Measurements from ENCODE around the gene SERPINA12. TPM values are rescaled to one million over a fixed set of nuclear protein-coding genes. Genes with fewer than 3 reads are reported as not detected.

SERPINA12 gene
- total and polyA plus RNA-seq, 10 of the 15 experiments (the other 5 are each of a cell fraction or from before 2014, with no cell fraction given), result not detected

- TF ChIP-seq ZNF592 (IDR thresholded peaks at IDR 0.05) (no peak), IRF5 (IDR thresholded peaks at IDR 0.05; ENCODE audit: borderline replicate concordance) (no peak), ZNF687 (IDR thresholded peaks at IDR 0.05) (no peak), RUNX3 (IDR thresholded peaks at IDR 0.05; ENCODE audit: low read length) (no peak), MEF2B (IDR thresholded peaks at IDR 0.05; ENCODE audit: partially characterized antibody, poor library complexity, severe bottlenecking) (no peak), EZH2 (IDR thresholded peaks at IDR 0.05; ENCODE audit: borderline replicate concordance, control insufficient read depth, low read depth, low read length) (no peak), MEF2A (IDR thresholded peaks at IDR 0.05; ENCODE audit: insufficient read depth, low read depth, low read length) (no peak), NR2C2 (IDR thresholded peaks at IDR 0.05; ENCODE audit: borderline replicate concordance, control insufficient read depth, insufficient read length, low read depth) (no peak), NR2C1 (IDR thresholded peaks at IDR 0.05) (no peak), RAD51 (IDR thresholded peaks at IDR 0.05) (no peak), CREM (IDR thresholded peaks at IDR 0.05; ENCODE audit: low read depth) (no peak), SKIL (IDR thresholded peaks at IDR 0.05; ENCODE audit: low read depth, poor library complexity, severe bottlenecking) (no peak), POU2F2 (IDR thresholded peaks at IDR 0.05; ENCODE audit: borderline replicate concordance, low read depth, low read length) (no peak)
These were observed 34.3 kb upstream of the SERPINA12 start (continued) for GRCh38 chr14:94543449-94544124.

Data from GM12878 (cell line).